Measurements from ENCODE around the gene KCND3. TPM values are rescaled to one million over a fixed set of nuclear protein-coding genes. Genes with fewer than 3 reads are reported as not detected.

The KCND3 gene
- total and polyA plus RNA-seq, 12 donors = 3.5 to 24.7 (median 15.2) TPM

- intact Hi-C loops (cut with DNase I) = loop anchor here in 1 of 10 donors (10.0 kb wide), 1 partner anchor 61 kb away; the partner anchor contains the start of gene KCND3
- 85 to 86% methylated on average over 5 of the region's 5 CpGs for WGBS, 2 donors
- Histone ChIP-seq H3K27me3 (no peaks in the 10 kb centered on the region), H3K9me3 (no peaks in the 10 kb centered on the region), H3K36me3 (no peaks in the 10 kb centered on the region), H3K4me3 (no peak overlapping the region), H3K4me1 (peaks cover 6 to 37% (median 24%) of the 10 kb centered on the region in 9 donors), H3K27ac (no peak overlapping the region)
- no peak for ATAC-seq
- DNase-seq = no peak
- no peak for TF ChIP-seq CTCF (IDR thresholded peaks at IDR 0.05)
These were observed 65.7 kb downstream of the KCND3 start for GRCh38 chr1:111923766-111924165.

- no peaks in the 10 kb centered on the region for H3K9me3 ChIP-seq
- DNase-seq (no peak), ATAC-seq (no peak)
- H3K27ac ChIP-seq = peak overlapping the region in 2 of 10 donors; percentile 71 to 88
- intact Hi-C loops (cut with DNase I) = loop anchor here in 1 of 10 donors (10.0 kb wide), 1 partner anchor 63 kb away; the partner anchor contains the start of gene KCND3
- no peaks in the 10 kb centered on the region for H3K27me3 ChIP-seq
- TF ChIP-seq CTCF (IDR thresholded peaks at IDR 0.05) = no peak
- no peaks in the 10 kb centered on the region for H3K36me3 ChIP-seq
- WGBS, 2 donors = 85 to 90% methylated on average over 6 of the region's 6 CpGs
- H3K4me1 ChIP-seq = peaks cover 6 to 37% (median 24%) of the 10 kb centered on the region in 9 donors
- no peak overlapping the region for H3K4me3 ChIP-seq
These were observed 67.5 kb downstream of the KCND3 start for GRCh38 chr1:111921948-111922347.

- Histone ChIP-seq H3K4me1 (peaks cover 6 to 37% (median 22%) of the 10 kb centered on the region in 9 donors), H3K27ac (peak overlapping the region; percentile 29 to 89 (median 76)), H3K36me3 (no peaks in the 10 kb centered on the region), H3K4me3 (no peak overlapping the region), H3K27me3 (no peaks in the 10 kb centered on the region), H3K9me3 (no peaks in the 10 kb centered on the region)
- no peak for TF ChIP-seq CTCF (IDR thresholded peaks at IDR 0.05)
- DNase-seq (peak in 1 of 2 donors; percentile 45), ATAC-seq (peak; percentile 80 to 95 (median 90))
- intact Hi-C loops (cut with DNase I) = loop anchor here in 1 of 10 donors (10.0 kb wide), 1 partner anchor 64 kb away; the partner anchor contains the start of gene KCND3
- WGBS, 2 donors = 23 to 32% methylated on average over 11 of the region's 11 CpGs
These were observed 69.0 kb downstream of the KCND3 start for GRCh38 chr1:111920221-111921024.

- intact Hi-C loops (cut with DNase I) = no loop called here
- 69 to 71% methylated on average over 5 of the region's 5 CpGs for WGBS, 2 donors
- Histone ChIP-seq H3K36me3 (no peaks in the 10 kb centered on the region), H3K27ac (no peak overlapping the region), H3K27me3 (peaks cover 0 to 5% (median 0%) of the 10 kb centered on the region in 7 donors), H3K4me1 (peaks cover 0 to 21% (median 6%) of the 10 kb centered on the region in 9 donors), H3K9me3 (peaks cover 0 to 10% (median 0%) of the 10 kb centered on the region in 11 donors), H3K4me3 (no peak overlapping the region)
- TF ChIP-seq CTCF (IDR thresholded peaks at IDR 0.05) = no peak
- ATAC-seq (no peak), DNase-seq (no peak)
These were observed 77.5 kb downstream of the KCND3 start for GRCh38 chr1:111911776-111912515.

All from heart right ventricle (tissue), 16 donors.